HCT116 (cell line): ENCODE measurements around the gene GABBR1. TPM values are rescaled to one million over a fixed set of nuclear protein-coding genes. Genes with fewer than 3 reads are reported as not detected.

Source experiments
- ATAC-seq: fragments of 200-7000 bp; cut with Tn5 transposase; 2 replicates; pipeline ENCODE4 v1.9.1; 2020; ENCODE audit warnings: mild to moderate bottlenecking, moderate library complexity
- BruUV-seq: library from RNA; stranded (reverse); fragments of 400-500 nt; replicated peaks from 2 replicates; lab custom pipeline; 2021; lab: Mats Ljungman, UMichigan
- CTCF ChIA-PET: fragments of 300-600 bp; sonication (Branson Sonifier 250); formaldehyde crosslinking; loops from one replicate; lab custom pipeline; 2021; ENCODE audit warnings: antibody characterized with exemption; lab: Charles Lee
- POLR2A ChIA-PET: fragments of 300-600, 350-600 bp; sonication (Branson Sonifier 250); formaldehyde crosslinking; loops from one replicate; lab custom pipeline; 2021; ENCODE audit warnings: antibody characterized with exemption; lab: Charles Lee
- RAD21 ChIA-PET, 2 experiments: fragments of 300-600 bp; sonication (Branson Sonifier 250); formaldehyde crosslinking; loops; one replicate each; lab custom pipeline; 2023; ENCODE audit warnings: low total read pairs in 2 of 2; ENCODE audit not compliant: uncharacterized antibody in 2 of 2, unreplicated experiment in 2 of 2, low non-redundant PET in 1 of 2; lab: Charles Lee
- DNase-seq: peaks from one replicate; pipeline ENCODE4 v3.0.0-alpha.2; 2010; ENCODE audit warnings: low read depth, low spot score
- H2AFZ ChIP-seq: fragments of 200-600 bp; shearing (Covaris generic), sonication (generic); 2 replicates; pipeline ENCODE4 v1.6.1; 2017; ENCODE audit warnings: low read depth, mixed run types, mixed read lengths, antibody characterized with exemption, low read length; ENCODE audit not compliant: poor library complexity, severe bottlenecking
- H3K27ac ChIP-seq: 2 replicates; pipeline ENCODE4 v1.5.1; 2012; ENCODE audit warnings: low read depth, low read length
- H3K27me3 ChIP-seq: fragments of 200-600 bp; sonication (generic); 2 replicates; pipeline ENCODE4 v1.6.1; 2016; ENCODE audit warnings: mixed run types, low read length, mixed read lengths; ENCODE audit not compliant: insufficient read depth
- H3K36me3 ChIP-seq, 2 experiments: fragments of 200-500 bp in 1 of 2; fragments of 200-600 bp in 1 of 2; sonication (Bioruptor generic) in 1 of 2; sonication (generic) in 1 of 2; 2 replicates each; pipeline versions ENCODE4 v1.5.1 to v1.6.1; 2014 to 2016; ENCODE audit warnings: low read length in 2 of 2, inconsistent platforms in 1 of 2, mixed read lengths in 1 of 2, mixed run types in 1 of 2; ENCODE audit not compliant: insufficient read depth in 2 of 2, control insufficient read depth in 1 of 2
- H3K4me1 ChIP-seq, 2 experiments: fragments of 200-600 bp in 1 of 2; sonication (generic) in 1 of 2; 2 replicates each; pipeline versions ENCODE4 v1.5.1 to v1.6.1; 2012 to 2017; ENCODE audit warnings: low read length in 2 of 2, inconsistent platforms in 1 of 2, mild to moderate bottlenecking in 1 of 2, mixed read lengths in 1 of 2, mixed run types in 1 of 2, moderate library complexity in 1 of 2; ENCODE audit not compliant: insufficient read depth in 2 of 2, control insufficient read depth in 1 of 2
- H3K4me2 ChIP-seq: fragments of 200-600 bp; sonication (generic); 2 replicates; pipeline ENCODE4 v1.6.1; 2017; ENCODE audit warnings: mixed run types, low read length, mixed read lengths
- H3K4me3 ChIP-seq, 2 experiments: fragments of 200-600 bp in 1 of 2; sonication (generic) in 1 of 2; replicated peaks in 1 of 2; 2 replicates each; pipeline ENCODE4 v1.5.1; 2011 to 2016; ENCODE audit warnings: low read length in 2 of 2, control low read depth in 1 of 2, low read depth in 1 of 2, mild to moderate bottlenecking in 1 of 2, mixed read lengths in 1 of 2, mixed run types in 1 of 2
- H3K79me2 ChIP-seq: fragments of 200-600 bp; sonication (generic); 2 replicates; pipeline ENCODE4 v1.6.1; 2017; ENCODE audit warnings: mild to moderate bottlenecking, mixed run types, low read length, moderate library complexity, mixed read lengths; ENCODE audit not compliant: insufficient read depth
- H3K9ac ChIP-seq: fragments of 200-600 bp; sonication (generic); 2 replicates; pipeline ENCODE4 v1.6.1; 2016; ENCODE audit warnings: low read length, mixed read lengths
- H3K9me2 ChIP-seq: fragments of 200-600 bp; sonication (generic), shearing (Covaris generic); 2 replicates; pipeline ENCODE4 v1.6.1; 2017; ENCODE audit warnings: mixed run types, mild to moderate bottlenecking, moderate library complexity; ENCODE audit not compliant: insufficient read depth
- H3K9me3 ChIP-seq, 2 experiments: fragments of 200-500 bp in 1 of 2; fragments of 200-600 bp in 1 of 2; sonication (Bioruptor generic) in 1 of 2; sonication (generic) in 1 of 2; 2 replicates each; pipeline ENCODE4 v1.6.1; 2014 to 2017; ENCODE audit warnings: low read length in 2 of 2, mixed read lengths in 2 of 2, inconsistent platforms in 1 of 2, low read depth in 1 of 2, mild to moderate bottlenecking in 1 of 2, mixed run types in 1 of 2, moderate library complexity in 1 of 2; ENCODE audit not compliant: control insufficient read depth in 1 of 2, insufficient read depth in 1 of 2
- H4K20me1 ChIP-seq: fragments of 200-600 bp; sonication (generic), shearing (Covaris generic); 2 replicates; pipeline ENCODE4 v1.6.1; 2017; ENCODE audit warnings: mixed run types, mild to moderate bottlenecking, moderate library complexity; ENCODE audit not compliant: insufficient read depth
- ATF3 ChIP-seq: IDR thresholded peaks from 2 replicates; pipeline ENCODE4 v1.6.1; 2012
- CBX3 ChIP-seq: IDR thresholded peaks from 2 replicates; pipeline ENCODE4 v1.6.1; 2012; ENCODE audit warnings: low read depth
- CEBPB ChIP-seq: IDR thresholded peaks from 2 replicates; pipeline ENCODE4 v1.6.1; 2012; ENCODE audit warnings: low read depth
- CTCF ChIP-seq, 3 experiments: fragments of 200-600 bp in 1 of 3; sonication (generic) in 1 of 3; IDR thresholded peaks in 2 of 3; conservative IDR thresholded peaks in 1 of 3; 2 replicates each; pipeline ENCODE4 v1.5.1; 2012 to 2017; ENCODE audit warnings: low read depth in 2 of 3, low read length in 2 of 3, antibody characterized with exemption in 1 of 3, borderline replicate concordance in 1 of 3, control low read depth in 1 of 3, mild to moderate bottlenecking in 1 of 3, mixed read lengths in 1 of 3, mixed run types in 1 of 3, moderate library complexity in 1 of 3; ENCODE audit not compliant: insufficient read depth in 1 of 3
- EZH2phosphoT487 ChIP-seq: fragments of 200-600 bp; IDR thresholded peaks from 2 replicates; pipeline ENCODE4 v1.6.1; 2018; ENCODE audit warnings: antibody characterized with exemption, borderline replicate concordance
- FOSL1 ChIP-seq: IDR thresholded peaks from 2 replicates; pipeline ENCODE4 v1.6.1; 2012; ENCODE audit warnings: low read depth
- JUND ChIP-seq: IDR thresholded peaks from 2 replicates; pipeline ENCODE4 v1.6.1; 2012
- POLR2A ChIP-seq: IDR thresholded peaks from 2 replicates; pipeline ENCODE4 v1.7.0; 2011; ENCODE audit warnings: borderline replicate concordance; ENCODE audit not compliant: insufficient read depth, insufficient read length; ENCODE audit errors: extremely low read depth
- RAD21 ChIP-seq: IDR thresholded peaks from 2 replicates; pipeline ENCODE4 v1.6.1; 2012; ENCODE audit warnings: low read depth, mild to moderate bottlenecking
- REST ChIP-seq: IDR thresholded peaks from 2 replicates; pipeline ENCODE4 v1.6.1; 2012; ENCODE audit warnings: low read depth
- TCF7L2 ChIP-seq: IDR thresholded peaks from 2 replicates; pipeline ENCODE4 v1.7.0; 2011; ENCODE audit warnings: borderline replicate concordance, inconsistent platforms; ENCODE audit not compliant: insufficient read depth, insufficient read length; ENCODE audit errors: extremely low read depth
- YY1 ChIP-seq: IDR thresholded peaks from 2 replicates; pipeline ENCODE4 v1.6.1; 2011; ENCODE audit warnings: low read length, low read depth, moderate library complexity, mild to moderate bottlenecking; ENCODE audit not compliant: insufficient replicate concordance; ENCODE audit errors: extremely low read depth
- ZFX ChIP-seq: fragments of 450-650 bp; IDR thresholded peaks from 2 replicates; pipeline ENCODE4 v1.6.1; 2017
- ZNF274 ChIP-seq: fragments of 200-500 bp; sonication (Bioruptor generic); IDR thresholded peaks from 2 replicates; pipeline ENCODE4 v1.6.1; 2014; ENCODE audit warnings: mild to moderate bottlenecking, low read depth, low read length, inconsistent platforms
- intact Hi-C: fragments of 100-400 bp; cut with micrococcal nuclease; formaldehyde crosslinking; loops from 2 replicates; pipeline ENCODE4 v1.10.0; 2022
- total RNA-seq: library from RNA; stranded (reverse); gene quantifications from one replicate; pipeline ENCODE4 v1.2.1, GENCODE V29; 2021; ENCODE audit not compliant: unreplicated experiment
- TF ChIP-seq, protein P1 (sequence below): IDR thresholded peaks from 2 replicates; pipeline ENCODE4 v1.6.1; 2012
- TF ChIP-seq, protein P2 (sequence below): IDR thresholded peaks from 2 replicates; pipeline ENCODE4 v1.6.1; 2011; ENCODE audit warnings: mild to moderate bottlenecking, low read length, moderate library complexity; ENCODE audit not compliant: insufficient replicate concordance; ENCODE audit errors: extremely low read depth

The GABBR1 gene
- total RNA-seq, 1 experiment from 2014 or later, result 43.4 TPM

GRCh38 chr6:29649701-29650673 is 17.0 kb upstream of the GABBR1 start:
- intact Hi-C loops, result loop anchor here (2.0 to 5.0 kb wide), 3 partner anchors 47 to 273 kb away; partner anchors contain the start of gene OR12D3
- DNase-seq (peak; percentile 98), ATAC-seq (peak; percentile 92)
- H3K4me1 ChIP-seq, result peaks cover 6 to 15% of the 10 kb centered on the region in 2 experiments; a peak in 3 of 4 replicates
- H3K36me3 ChIP-seq, result no peaks in the 10 kb centered on the region
- BruUV-seq, result TSS peak; percentile 98
- no peaks in the 10 kb centered on the region for H4K20me1 ChIP-seq
- POLR2A ChIA-PET, result interaction anchor here (0.8 to 2.0 kb wide), 5 partner anchors 8 to 47 kb away, joined by 3 to 8 read pairs (median 5); partner anchors contain the start of gene GABBR1
- peak overlapping the region; percentile 91 for H2AFZ ChIP-seq
- CTCF ChIA-PET, result interaction anchor here (0.7 to 5.1 kb wide), 29 partner anchors 9 to 567 kb away, joined by 3 to 96 read pairs (median 4); partner anchors contain the start of gene GABBR1
- H3K9me3 ChIP-seq, result no peaks in the 10 kb centered on the region
- H3K27me3 ChIP-seq, result no peaks in the 10 kb centered on the region
- no peaks in the 10 kb centered on the region for H3K9me2 ChIP-seq
- peak overlapping the region; percentile 73 for H3K4me2 ChIP-seq
- peak overlapping the region; percentile 47 for H3K9ac ChIP-seq
- RAD21 ChIA-PET, result no interaction called here
- peak overlapping the region; percentile 46 to 54 for H3K4me3 ChIP-seq
- H3K79me2 ChIP-seq, result no peaks in the 10 kb centered on the region
- H3K27ac ChIP-seq, result peak overlapping the region; percentile 54
- TF ChIP-seq REST, result no peak
- peak; percentile 27 for TF ChIP-seq RAD21
- TF ChIP-seq, protein P1, sequence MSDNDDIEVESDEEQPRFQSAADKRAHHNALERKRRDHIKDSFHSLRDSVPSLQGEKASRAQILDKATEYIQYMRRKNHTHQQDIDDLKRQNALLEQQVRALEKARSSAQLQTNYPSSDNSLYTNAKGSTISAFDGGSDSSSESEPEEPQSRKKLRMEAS, result peak; percentile 48
- 0 out of 2 replicates have a peak, but pooled peaks have one; percentile 11 for TF ChIP-seq CBX3
- peak; percentile 26; the same call in 1 of the 2 replicates for TF ChIP-seq ZFX
- TF ChIP-seq CEBPB, result no peak
- peak; percentile 95 for TF ChIP-seq YY1
- TF ChIP-seq ATF3, result no peak
- no peak for TF ChIP-seq FOSL1
- no peak for TF ChIP-seq EZH2phosphoT487
- TF ChIP-seq CTCF (IDR thresholded peaks at IDR 0.05 in 2 of 3, conservative IDR thresholded peaks at IDR 0.05 in 1 of 3; ENCODE audit: borderline replicate concordance in 1 of 3, insufficient read depth in 1 of 3, low read depth in 2 of 3, low read length in 2 of 3), result peak; percentile 75 to 91 (median 90)
- TF ChIP-seq POLR2A, result peak; percentile 91
- TF ChIP-seq JUND, result no peak
- no peak for TF ChIP-seq TCF7L2
- no peak for TF ChIP-seq ZNF274
- TF ChIP-seq, protein P2, sequence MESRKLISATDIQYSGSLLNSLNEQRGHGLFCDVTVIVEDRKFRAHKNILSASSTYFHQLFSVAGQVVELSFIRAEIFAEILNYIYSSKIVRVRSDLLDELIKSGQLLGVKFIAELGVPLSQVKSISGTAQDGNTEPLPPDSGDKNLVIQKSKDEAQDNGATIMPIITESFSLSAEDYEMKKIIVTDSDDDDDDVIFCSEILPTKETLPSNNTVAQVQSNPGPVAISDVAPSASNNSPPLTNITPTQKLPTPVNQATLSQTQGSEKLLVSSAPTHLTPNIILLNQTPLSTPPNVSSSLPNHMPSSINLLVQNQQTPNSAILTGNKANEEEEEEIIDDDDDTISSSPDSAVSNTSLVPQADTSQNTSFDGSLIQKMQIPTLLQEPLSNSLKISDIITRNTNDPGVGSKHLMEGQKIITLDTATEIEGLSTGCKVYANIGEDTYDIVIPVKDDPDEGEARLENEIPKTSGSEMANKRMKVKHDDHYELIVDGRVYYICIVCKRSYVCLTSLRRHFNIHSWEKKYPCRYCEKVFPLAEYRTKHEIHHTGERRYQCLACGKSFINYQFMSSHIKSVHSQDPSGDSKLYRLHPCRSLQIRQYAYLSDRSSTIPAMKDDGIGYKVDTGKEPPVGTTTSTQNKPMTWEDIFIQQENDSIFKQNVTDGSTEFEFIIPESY, result no peak
